T-helper 2 cell treated with Interferon-gamma antibody and Interleukin-4, amounts not matched to agents 5 μg/mL and 100 μg/mL, for 36 hours (primary cell): ENCODE data around the gene STK31.
"Not testable (repeated sequence)": the region's sequence is repeated elsewhere in the genome, so short reads cannot be mapped to it uniquely, and the experiment has no call there.

Source experiments
- DNase-seq: peaks from one replicate; pipeline ENCODE4 v3.0.0; 2021; ENCODE audit warnings: low spot score
- H3K27ac Mint-ChIP-seq: one replicate; pipeline ENCODE4 v1.8.0; 2021; ENCODE audit warnings: mild to moderate bottlenecking, mixed read lengths
- H3K27me3 Mint-ChIP-seq: one replicate; pipeline ENCODE4 v1.8.0; 2021; ENCODE audit warnings: low read depth, mixed read lengths
- H3K36me3 Mint-ChIP-seq: one replicate; pipeline ENCODE4 v1.8.0; 2021; ENCODE audit warnings: low read depth, mixed read lengths
- H3K4me1 Mint-ChIP-seq: one replicate; pipeline ENCODE4 v1.8.0; 2021; ENCODE audit warnings: low read depth, mixed read lengths
- H3K4me3 Mint-ChIP-seq: one replicate; pipeline ENCODE4 v1.8.0; 2022; ENCODE audit warnings: mild to moderate bottlenecking, moderate library complexity, mixed read lengths
- H3K9me3 Mint-ChIP-seq: one replicate; pipeline ENCODE4 v1.8.0; 2021; ENCODE audit warnings: mixed read lengths

STK31 gene

GRCh38 chr7:23696916-23697441 is 13.0 kb upstream of the STK31 start:
- no peak overlapping the region for H3K4me3 Mint-ChIP-seq
- H3K27me3 Mint-ChIP-seq: no peaks in the 10 kb centered on the region
- H3K4me1 Mint-ChIP-seq: peaks cover 1% of the 10 kb centered on the region
- H3K27ac Mint-ChIP-seq: no peak overlapping the region
- H3K9me3 Mint-ChIP-seq: no peaks in the 10 kb centered on the region
- peak; percentile 26 for DNase-seq
- peaks cover 7% of the 10 kb centered on the region for H3K36me3 Mint-ChIP-seq

- H3K27ac Mint-ChIP-seq: no peak overlapping the region
- peaks cover under 1% of the 10 kb centered on the region for H3K9me3 Mint-ChIP-seq
Measured at GRCh38 chr7:23698822-23699221, 11.2 kb upstream of the STK31 start.

GRCh38 chr7:23700046-23700445 is 10.0 kb upstream of the STK31 start:
- H3K36me3 Mint-ChIP-seq: peaks cover 13% of the 10 kb centered on the region
- H3K27ac Mint-ChIP-seq: no peak overlapping the region
- H3K9me3 Mint-ChIP-seq: peaks cover 12% of the 10 kb centered on the region
- DNase-seq: no peak
- no peak overlapping the region for H3K4me3 Mint-ChIP-seq
- H3K27me3 Mint-ChIP-seq: no peaks in the 10 kb centered on the region
- peaks cover 1% of the 10 kb centered on the region for H3K4me1 Mint-ChIP-seq

More at GRCh38 chr7:23698822-23699221, 11.2 kb upstream of the STK31 start:
- no peak overlapping the region for H3K4me3 Mint-ChIP-seq
- H3K27me3 Mint-ChIP-seq: no peaks in the 10 kb centered on the region
- no peak for DNase-seq
- H3K36me3 Mint-ChIP-seq: peaks cover 6% of the 10 kb centered on the region
- peaks cover 1% of the 10 kb centered on the region for H3K4me1 Mint-ChIP-seq

GRCh38 chr7:23709081-23709750 is 803 bp upstream of the STK31 start:
- peaks cover 11% of the 10 kb centered on the region for H3K36me3 Mint-ChIP-seq
- H3K4me3 Mint-ChIP-seq: no peak overlapping the region
- peaks cover 24% of the 10 kb centered on the region for H3K9me3 Mint-ChIP-seq
- no peaks in the 10 kb centered on the region for H3K4me1 Mint-ChIP-seq
- peaks cover 4% of the 10 kb centered on the region for H3K27me3 Mint-ChIP-seq
- H3K27ac Mint-ChIP-seq: no peak overlapping the region
- DNase-seq: no peak

GRCh38 chr7:23712368-23713284 is 2.6 kb downstream of the STK31 start:
- Mint-ChIP-seq H3K27ac (no peak overlapping the region), H3K9me3 (no peaks in the 10 kb centered on the region), H3K4me1 (no peaks in the 10 kb centered on the region), H3K36me3 (no peaks in the 10 kb centered on the region), H3K27me3 (peaks cover 4% of the 10 kb centered on the region), H3K4me3 (no peak overlapping the region)
- no peak for DNase-seq

GRCh38 chr7:23713285-23714149 is 3.5 kb downstream of the STK31 start:
- no peak overlapping the region for H3K27ac Mint-ChIP-seq
- no peak for DNase-seq
- H3K36me3 Mint-ChIP-seq: no peaks in the 10 kb centered on the region
- no peaks in the 10 kb centered on the region for H3K4me1 Mint-ChIP-seq
- H3K4me3 Mint-ChIP-seq: no peak overlapping the region
- no peaks in the 10 kb centered on the region for H3K9me3 Mint-ChIP-seq
- H3K27me3 Mint-ChIP-seq: peaks cover 4% of the 10 kb centered on the region

- DNase-seq: no peak
- H3K27me3 Mint-ChIP-seq: peaks cover 4% of the 10 kb centered on the region
- no peaks in the 10 kb centered on the region for H3K9me3 Mint-ChIP-seq
- H3K27ac Mint-ChIP-seq: no peak overlapping the region
- no peaks in the 10 kb centered on the region for H3K4me1 Mint-ChIP-seq
- H3K36me3 Mint-ChIP-seq: no peaks in the 10 kb centered on the region
- no peak overlapping the region for H3K4me3 Mint-ChIP-seq
Measured at GRCh38 chr7:23714150-23714464, 4.1 kb downstream of the STK31 start.

GRCh38 chr7:23714579-23714978 is 4.6 kb downstream of the STK31 start:
- DNase-seq: no peak
- Mint-ChIP-seq H3K4me1 (no peaks in the 10 kb centered on the region), H3K27me3 (peaks cover 4% of the 10 kb centered on the region), H3K36me3 (no peaks in the 10 kb centered on the region), H3K27ac (no peak overlapping the region), H3K9me3 (no peaks in the 10 kb centered on the region), H3K4me3 (no peak overlapping the region)

- no peaks in the 10 kb centered on the region for H3K9me3 Mint-ChIP-seq
- H3K36me3 Mint-ChIP-seq: no peaks in the 10 kb centered on the region
- H3K4me1 Mint-ChIP-seq: no peaks in the 10 kb centered on the region
- peaks cover 4% of the 10 kb centered on the region for H3K27me3 Mint-ChIP-seq
- no peak overlapping the region for H3K4me3 Mint-ChIP-seq
- no peak overlapping the region for H3K27ac Mint-ChIP-seq
- no peak for DNase-seq
Measured at GRCh38 chr7:23715099-23715498, 5.1 kb downstream of the STK31 start.

GRCh38 chr7:23717788-23718187 is 7.8 kb downstream of the STK31 start:
- Mint-ChIP-seq H3K27ac (no peak overlapping the region), H3K4me3 (no peak overlapping the region), H3K36me3 (no peaks in the 10 kb centered on the region), H3K9me3 (no peaks in the 10 kb centered on the region), H3K27me3 (peaks cover 3% of the 10 kb centered on the region), H3K4me1 (peaks cover 2% of the 10 kb centered on the region)
- no peak for DNase-seq

- Mint-ChIP-seq H3K36me3 (no peaks in the 10 kb centered on the region), H3K4me3 (no peak overlapping the region), H3K9me3 (no peaks in the 10 kb centered on the region), H3K27me3 (peaks cover 3% of the 10 kb centered on the region), H3K4me1 (peaks cover 2% of the 10 kb centered on the region), H3K27ac (no peak overlapping the region)
- DNase-seq: no peak
Measured at GRCh38 chr7:23721456-23721855, 11.4 kb downstream of the STK31 start.

GRCh38 chr7:23722587-23723216 is 12.7 kb downstream of the STK31 start:
- not testable (repeated sequence) for H3K27me3 Mint-ChIP-seq, H3K27ac Mint-ChIP-seq, H3K4me1 Mint-ChIP-seq, H3K4me3 Mint-ChIP-seq, H3K36me3 Mint-ChIP-seq, DNase-seq, H3K9me3 Mint-ChIP-seq

- not testable (repeated sequence) for H3K27ac Mint-ChIP-seq, H3K9me3 Mint-ChIP-seq, H3K4me3 Mint-ChIP-seq, DNase-seq, H3K4me1 Mint-ChIP-seq, H3K36me3 Mint-ChIP-seq, H3K27me3 Mint-ChIP-seq
Measured at GRCh38 chr7:23724113-23724512, 14.1 kb downstream of the STK31 start.
